ENCODE results near the gene AKIP1.
"Not testable (repeated sequence)": the region's sequence is repeated elsewhere in the genome, so short reads cannot be mapped to it uniquely, and the experiment has no call there.

- not testable (repeated sequence) for TF ChIP-seq MAX (IDR thresholded peaks at IDR 0.05; ENCODE audit: low read depth, low read length); POLR2A (IDR thresholded peaks at IDR 0.05; ENCODE audit: extremely low read depth, insufficient read length)
- TF ChIP-seq, protein P1, sequence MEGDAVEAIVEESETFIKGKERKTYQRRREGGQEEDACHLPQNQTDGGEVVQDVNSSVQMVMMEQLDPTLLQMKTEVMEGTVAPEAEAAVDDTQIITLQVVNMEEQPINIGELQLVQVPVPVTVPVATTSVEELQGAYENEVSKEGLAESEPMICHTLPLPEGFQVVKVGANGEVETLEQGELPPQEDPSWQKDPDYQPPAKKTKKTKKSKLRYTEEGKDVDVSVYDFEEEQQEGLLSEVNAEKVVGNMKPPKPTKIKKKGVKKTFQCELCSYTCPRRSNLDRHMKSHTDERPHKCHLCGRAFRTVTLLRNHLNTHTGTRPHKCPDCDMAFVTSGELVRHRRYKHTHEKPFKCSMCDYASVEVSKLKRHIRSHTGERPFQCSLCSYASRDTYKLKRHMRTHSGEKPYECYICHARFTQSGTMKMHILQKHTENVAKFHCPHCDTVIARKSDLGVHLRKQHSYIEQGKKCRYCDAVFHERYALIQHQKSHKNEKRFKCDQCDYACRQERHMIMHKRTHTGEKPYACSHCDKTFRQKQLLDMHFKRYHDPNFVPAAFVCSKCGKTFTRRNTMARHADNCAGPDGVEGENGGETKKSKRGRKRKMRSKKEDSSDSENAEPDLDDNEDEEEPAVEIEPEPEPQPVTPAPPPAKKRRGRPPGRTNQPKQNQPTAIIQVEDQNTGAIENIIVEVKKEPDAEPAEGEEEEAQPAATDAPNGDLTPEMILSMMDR (IDR thresholded peaks at IDR 0.05; ENCODE audit: low read depth, low read length) = not testable (repeated sequence)
These were observed 24.8 kb downstream of the AKIP1 start for GRCh38 chr11:8935789-8936188.

Measured in NB4 (cell line).